ENCODE measurements around the gene JMY.
"Not testable (repeated sequence)": the region's sequence is repeated elsewhere in the genome, so short reads cannot be mapped to it uniquely, and the experiment has no call there.

The JMY gene

DNA sequence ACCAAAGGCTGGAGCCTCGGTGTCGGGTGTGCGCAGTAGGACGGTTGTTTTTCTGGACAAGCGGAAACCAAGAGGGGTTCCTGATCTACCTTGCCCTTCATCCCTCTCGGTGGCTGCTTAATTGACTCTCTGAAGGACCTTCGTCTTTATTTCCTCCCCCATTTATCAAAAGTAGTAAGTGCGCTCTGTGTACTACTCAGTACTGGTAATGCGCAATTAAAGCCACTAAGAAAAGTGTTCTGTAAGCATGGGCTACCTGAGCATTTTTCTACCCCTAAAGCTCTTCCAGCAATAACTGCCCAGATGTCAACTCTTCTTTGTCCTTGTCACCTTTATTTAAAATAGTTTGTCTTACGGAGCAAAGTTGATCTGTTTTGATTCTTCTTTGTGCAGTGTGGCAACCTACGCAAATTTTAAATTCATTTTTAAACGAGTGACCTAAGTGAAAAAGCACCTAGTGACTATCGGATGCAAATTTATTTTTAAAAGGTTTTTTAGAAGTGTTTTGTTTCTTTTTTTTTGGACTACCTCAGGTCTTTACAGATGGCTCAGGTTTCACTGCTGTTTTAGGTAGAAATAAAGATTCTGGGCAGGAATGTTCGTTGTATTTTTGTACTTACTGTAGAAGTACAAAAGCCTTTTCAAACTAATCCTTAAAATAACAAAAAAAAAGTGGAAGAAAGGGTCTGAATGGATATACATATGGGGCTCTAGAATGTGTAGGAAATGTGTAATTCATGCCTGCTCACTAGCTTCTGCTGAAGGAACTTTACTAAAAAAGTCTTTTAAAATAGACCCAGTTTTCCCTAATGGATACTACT, 2.0 kb downstream of the JMY start:
- no peak for DNase-seq

GRCh38 chr5:79240561-79240960, 4.6 kb downstream of the JMY start:
- no peak for DNase-seq

- no peak for DNase-seq
Observed at GRCh38 chr5:79241535-79241979, 5.6 kb downstream of the JMY start.

GRCh38 chr5:79242242-79243039, 6.5 kb downstream of the JMY start:
- no peak for DNase-seq

DNA sequence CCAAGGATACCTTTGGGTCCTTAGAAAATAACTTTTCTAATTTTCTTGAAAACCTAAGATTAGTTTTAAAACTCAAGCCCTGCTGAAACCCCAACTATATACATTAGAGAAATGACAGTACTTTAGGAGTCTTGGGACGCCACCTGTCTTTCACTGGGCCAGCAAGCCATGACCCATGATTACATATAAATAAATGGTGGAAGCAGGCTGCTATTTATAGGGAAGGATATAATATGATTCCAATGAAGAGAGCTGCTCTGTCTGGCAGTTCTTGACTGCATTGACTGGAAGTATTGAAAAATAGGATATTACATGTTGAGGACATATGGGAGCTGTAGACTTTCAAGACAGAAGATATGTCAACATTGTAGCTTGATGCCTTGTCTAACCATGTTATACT, 7.3 kb downstream of the JMY start:
- DNase-seq, result no peak

GRCh38 chr5:79254067-79254466, 18.1 kb downstream of the JMY start:
- not testable (repeated sequence) for DNase-seq

DNA sequence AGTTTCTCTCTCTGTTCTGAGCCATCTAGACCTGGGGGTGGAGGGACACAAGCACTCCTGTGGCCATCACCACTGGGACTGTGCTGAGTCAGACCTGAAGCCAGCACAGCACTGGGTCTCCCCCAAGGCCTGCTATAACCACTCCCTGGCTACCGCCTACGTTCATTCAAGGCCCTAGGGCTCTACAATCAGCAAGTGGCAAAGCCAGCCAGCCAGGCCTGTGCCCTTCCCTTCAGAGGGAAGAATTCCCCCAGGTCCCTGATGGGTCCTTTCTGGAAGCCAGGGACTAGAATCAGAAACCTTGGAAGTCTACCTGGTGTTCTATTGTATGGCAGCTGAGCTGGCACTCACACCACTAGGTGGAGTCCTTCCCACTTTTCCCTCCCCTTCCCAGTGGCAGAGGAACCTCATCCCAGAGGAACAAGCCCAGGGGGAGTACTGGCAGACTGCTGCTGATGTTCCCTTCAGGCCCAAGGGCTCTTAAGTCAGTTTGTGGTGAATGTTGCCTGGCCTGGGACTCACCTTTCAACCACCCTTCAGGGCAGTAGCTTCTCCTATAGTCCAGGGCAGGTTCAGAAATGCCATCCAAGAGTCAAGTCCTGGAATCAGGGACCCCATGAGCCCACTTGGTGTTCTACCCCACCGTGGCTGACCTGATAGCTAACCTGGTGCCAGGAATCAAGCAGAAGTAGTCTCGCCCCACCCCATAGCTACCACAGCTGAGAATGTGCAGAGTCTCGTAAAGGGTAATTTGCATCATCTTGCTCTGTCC, 20.0 kb downstream of the JMY start:
- DNase-seq, result no peak

- DNase-seq, result no peak
Observed at GRCh38 chr5:79256563-79256962, 20.6 kb downstream of the JMY start.

- DNase-seq, result no peak
Observed at GRCh38 chr5:79257314-79257713, 21.4 kb downstream of the JMY start.

DNA sequence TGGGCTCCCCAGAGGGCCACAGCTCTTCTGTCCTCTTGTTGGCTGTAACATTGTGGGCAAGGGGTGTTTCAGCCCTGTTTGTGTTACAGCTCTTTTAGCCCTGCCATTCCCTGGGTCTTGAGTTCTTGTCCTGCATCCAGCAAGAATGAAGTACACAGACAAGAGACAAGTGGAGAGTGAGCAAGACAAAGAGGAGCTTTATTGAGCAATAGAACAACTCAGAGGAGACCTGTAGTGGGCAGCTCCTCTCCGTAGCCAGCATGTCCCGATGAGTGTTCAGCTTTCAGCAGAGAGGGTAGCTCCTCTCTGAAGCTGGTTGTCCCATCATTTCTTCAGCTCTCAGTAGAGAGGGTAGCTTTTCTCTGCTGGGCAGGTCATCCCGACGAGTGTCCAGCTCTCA, 22.9 kb downstream of the JMY start:
- DNase-seq, result no peak

GRCh38 chr5:79259383-79259782, 23.5 kb downstream of the JMY start:
- DNase-seq, result no peak

DNA sequence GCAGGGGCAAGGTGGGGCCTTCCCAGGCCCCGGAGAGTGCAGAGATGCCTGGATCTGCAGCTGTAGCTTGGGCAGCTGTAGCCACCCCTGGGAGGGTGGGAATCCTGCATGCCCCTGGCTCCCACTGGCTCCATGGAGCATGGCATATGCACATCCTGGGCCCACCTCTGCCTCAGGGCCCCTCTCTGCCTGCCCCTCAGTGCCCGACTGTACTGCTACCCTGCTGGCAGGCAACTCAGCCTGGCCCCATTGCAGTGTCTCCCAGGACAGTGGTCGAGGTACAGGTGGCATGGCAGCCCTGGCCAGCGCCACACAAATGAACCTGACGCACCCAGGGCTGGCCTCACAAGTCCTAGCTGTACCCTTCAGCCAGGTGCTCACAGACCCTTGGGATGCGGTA, 23.9 kb downstream of the JMY start:
- no peak for DNase-seq

GRCh38 chr5:79261897-79262296, 26.0 kb downstream of the JMY start:
- DNase-seq, result no peak

- DNase-seq, result no peak
Observed at GRCh38 chr5:79263290-79263689, 27.4 kb downstream of the JMY start.

DNA sequence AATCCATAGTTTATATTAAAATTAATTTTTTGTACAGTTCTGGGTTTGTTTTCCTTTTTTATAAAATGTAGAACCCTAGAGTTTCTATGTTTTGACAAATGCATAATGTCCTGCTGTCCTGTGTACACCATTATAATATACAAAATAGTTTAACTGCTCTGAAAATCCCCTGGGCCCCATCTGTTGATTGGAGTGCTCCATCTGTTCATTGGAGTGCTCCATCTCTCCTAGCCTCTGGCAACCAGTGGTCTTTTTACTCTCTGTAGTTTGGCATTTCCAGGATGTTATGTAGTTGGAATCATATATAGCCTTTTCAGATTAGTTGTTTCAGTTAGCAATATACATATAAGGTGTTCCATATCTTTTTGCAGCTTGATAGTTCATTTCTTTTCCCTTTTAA, 31.2 kb downstream of the JMY start:
- DNase-seq, result no peak

DNA sequence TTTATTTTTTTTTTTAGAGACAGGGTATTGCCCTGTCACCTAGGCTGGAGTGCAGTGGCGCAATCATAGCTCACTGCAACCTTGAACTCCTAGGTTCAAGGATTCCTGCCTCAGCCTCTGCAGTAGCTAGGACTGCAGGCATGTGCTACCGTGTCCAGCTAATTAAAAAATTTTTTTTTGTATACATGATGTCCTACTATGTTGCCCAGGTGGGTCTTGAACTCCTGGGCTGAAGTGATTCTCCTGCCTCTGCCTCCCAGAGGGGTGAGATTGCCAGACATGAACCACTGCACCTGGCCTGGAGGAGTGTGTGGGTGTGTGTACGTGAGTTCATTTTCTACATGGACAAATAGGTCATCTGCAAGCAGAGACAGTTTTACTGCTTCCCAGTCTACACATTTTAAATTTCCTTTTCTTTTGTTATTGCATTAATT, 33.8 kb downstream of the JMY start:
- no peak for DNase-seq

DNA sequence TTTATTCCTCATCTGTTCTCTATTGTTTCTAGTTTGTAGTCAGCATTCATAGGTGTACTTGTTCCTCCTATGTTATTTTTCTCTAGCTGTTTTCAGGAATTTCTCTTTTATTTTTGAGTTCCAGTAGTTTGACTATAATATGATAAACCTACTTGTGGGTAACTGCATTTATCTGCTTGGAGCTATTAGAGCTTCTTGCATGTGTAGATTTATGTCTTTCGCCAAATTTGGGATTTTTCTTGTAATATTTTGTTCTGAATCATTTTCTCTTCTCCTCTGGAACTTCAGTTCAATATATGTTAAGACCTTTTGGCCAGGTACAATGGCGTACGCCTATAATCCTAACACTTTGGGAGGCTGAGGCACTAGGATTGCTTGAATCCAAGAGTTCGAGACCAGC, 37.4 kb downstream of the JMY start:
- no peak for DNase-seq

GRCh38 chr5:79284846-79285245, 48.9 kb downstream of the JMY start:
- DNase-seq, result no peak

- DNase-seq, result no peak
Observed at GRCh38 chr5:79285285-79285684, 49.4 kb downstream of the JMY start.

- no peak for DNase-seq
Observed at GRCh38 chr5:79285833-79286232, 49.9 kb downstream of the JMY start.

GRCh38 chr5:79287380-79287779, 51.4 kb downstream of the JMY start:
- no peak for DNase-seq

DNA sequence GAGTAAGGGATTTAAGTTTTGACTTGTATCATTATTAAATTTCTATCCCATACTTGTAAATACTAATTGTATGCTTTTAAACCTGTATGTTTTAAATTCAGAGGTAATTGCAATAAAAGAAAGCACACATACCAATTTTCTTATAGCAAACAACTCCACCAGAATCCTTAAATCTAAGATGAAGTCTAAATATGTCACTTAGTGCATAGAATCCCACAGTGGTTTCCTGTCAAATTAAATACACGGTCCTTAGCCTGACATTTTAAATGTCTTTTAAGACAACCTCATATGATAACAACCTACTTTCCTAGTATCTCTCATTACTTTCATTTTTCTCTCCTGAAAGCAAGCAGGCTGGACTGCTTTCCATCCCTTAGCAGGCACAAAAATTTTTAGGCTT, 52.0 kb downstream of the JMY start:
- no peak for DNase-seq

- no peak for DNase-seq
Observed at GRCh38 chr5:79295029-79295428, 59.1 kb downstream of the JMY start.

All from CD4-positive, alpha-beta T cell treated with Interleukin-15 for 1 hour (primary cell).